NOMO-1 (cell line): ENCODE results near the gene TNS2.

Source experiments
- DNase-seq, 2 experiments: peaks; one replicate each; lab custom pipeline; 2025; ENCODE audit not compliant: unreplicated experiment in 2 of 2; lab: John Stamatoyannopoulos, UW

TNS2 gene

DNA sequence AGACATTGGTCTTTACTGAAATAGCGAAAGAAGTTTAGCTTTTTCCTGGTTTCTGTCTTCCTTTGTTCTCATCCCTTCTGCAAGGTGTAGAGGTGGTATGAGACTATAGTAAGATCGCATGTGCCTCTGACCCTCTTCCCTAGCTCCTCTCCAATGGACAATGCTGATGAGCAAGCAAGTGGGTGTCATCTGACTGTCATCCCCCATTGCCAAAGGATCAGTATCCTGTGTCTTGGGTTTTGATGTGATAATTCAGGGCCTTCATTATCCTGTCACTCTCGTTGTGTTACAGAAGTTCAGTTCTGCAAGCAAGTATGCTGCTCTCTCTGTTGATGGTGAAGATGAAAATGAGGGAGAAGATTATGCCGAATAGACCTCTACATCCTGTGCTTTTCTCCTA, 10.0 kb upstream of the TNS2 start:
- no peak for DNase-seq

- DNase-seq, result no peak
Observed at GRCh38 chr12:53042607-53043454, 7.0 kb upstream of the TNS2 start.

GRCh38 chr12:53044052-53044581, 5.7 kb upstream of the TNS2 start:
- no peak for DNase-seq

- no peak for DNase-seq
Observed at GRCh38 chr12:53044896-53045695, 4.8 kb upstream of the TNS2 start.

GRCh38 chr12:53045696-53046045, 4.2 kb upstream of the TNS2 start:
- no peak for DNase-seq

GRCh38 chr12:53046655-53047220, 3.1 kb upstream of the TNS2 start:
- DNase-seq, result peak; percentile 39 to 58

DNA sequence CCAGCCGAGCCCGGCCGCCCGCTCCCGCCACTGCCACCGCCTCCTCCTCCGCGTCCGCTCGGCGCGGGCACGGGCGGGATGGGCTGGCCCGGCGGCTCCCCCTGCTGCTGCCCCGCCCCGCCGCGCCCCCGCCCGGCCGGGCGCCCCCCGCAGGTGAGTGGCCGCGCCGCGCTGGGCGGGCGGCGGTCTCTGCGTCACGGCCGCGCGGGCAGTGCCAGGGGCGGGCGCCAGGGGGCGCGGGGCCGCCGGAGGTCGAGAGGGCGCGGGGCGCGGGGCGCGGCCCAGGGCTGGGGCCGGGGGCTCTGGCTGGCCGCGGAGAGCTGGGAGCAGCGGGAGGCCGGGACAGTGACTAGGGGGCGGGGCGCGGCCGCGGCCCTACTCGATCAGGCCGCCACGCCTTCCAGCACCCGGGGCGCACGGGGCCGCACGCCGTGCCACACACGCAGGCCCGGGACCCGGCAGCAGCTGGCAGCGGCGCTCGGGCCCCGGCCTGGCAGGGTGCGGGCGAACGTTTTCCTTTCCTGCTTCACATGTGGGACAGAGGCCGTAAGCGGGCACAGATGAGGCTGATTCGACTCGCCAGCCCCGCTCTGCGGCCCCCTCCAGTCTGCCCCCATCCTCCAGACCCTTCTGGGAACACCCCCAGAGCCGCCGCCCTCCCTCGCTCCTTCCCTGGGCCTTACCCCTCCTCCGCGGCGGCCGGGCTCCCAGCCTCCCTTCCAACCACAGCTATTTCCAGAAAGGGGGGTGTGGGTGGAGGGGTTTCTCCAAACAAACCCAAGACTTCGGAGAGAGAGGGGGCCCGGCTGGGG, 2.4 kb upstream of the TNS2 start:
- peak; percentile 39 to 58 for DNase-seq

GRCh38 chr12:53048033-53048779, 1.7 kb upstream of the TNS2 start:
- no peak for DNase-seq

- no peak for DNase-seq
Observed at GRCh38 chr12:53048780-53049401, 974 bp upstream of the TNS2 start.

DNA sequence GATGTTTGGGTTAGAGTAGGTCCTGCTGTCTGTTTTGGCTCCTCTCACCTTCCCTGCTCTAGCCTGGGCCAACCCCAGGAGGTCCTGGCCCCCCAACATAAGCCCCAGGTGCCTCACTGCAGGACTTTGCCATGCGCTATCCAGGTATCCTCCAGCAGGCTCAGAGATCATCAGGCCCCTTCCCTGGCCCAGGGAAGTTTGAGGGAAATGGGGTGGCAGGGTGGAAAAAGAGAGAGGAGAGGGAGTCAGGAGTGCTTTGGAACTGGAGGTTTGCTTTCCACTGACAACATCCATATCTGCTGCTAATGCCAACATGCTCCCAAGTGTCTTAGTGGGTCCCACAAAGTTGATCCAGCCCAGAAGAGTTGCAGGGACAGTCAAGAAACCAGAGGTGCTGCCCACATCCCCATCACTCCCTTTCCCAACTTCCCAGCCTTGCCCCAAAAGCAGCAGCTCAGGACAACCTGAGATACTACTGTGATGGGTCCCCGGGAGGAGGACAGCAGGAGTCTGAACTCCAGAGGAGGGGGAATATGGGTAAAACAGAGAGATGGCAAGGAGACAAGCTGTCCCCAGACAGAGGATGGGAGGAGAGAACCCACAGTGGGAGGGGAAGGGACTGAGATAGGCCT, 677 bp downstream of the TNS2 start:
- no peak for DNase-seq

DNA sequence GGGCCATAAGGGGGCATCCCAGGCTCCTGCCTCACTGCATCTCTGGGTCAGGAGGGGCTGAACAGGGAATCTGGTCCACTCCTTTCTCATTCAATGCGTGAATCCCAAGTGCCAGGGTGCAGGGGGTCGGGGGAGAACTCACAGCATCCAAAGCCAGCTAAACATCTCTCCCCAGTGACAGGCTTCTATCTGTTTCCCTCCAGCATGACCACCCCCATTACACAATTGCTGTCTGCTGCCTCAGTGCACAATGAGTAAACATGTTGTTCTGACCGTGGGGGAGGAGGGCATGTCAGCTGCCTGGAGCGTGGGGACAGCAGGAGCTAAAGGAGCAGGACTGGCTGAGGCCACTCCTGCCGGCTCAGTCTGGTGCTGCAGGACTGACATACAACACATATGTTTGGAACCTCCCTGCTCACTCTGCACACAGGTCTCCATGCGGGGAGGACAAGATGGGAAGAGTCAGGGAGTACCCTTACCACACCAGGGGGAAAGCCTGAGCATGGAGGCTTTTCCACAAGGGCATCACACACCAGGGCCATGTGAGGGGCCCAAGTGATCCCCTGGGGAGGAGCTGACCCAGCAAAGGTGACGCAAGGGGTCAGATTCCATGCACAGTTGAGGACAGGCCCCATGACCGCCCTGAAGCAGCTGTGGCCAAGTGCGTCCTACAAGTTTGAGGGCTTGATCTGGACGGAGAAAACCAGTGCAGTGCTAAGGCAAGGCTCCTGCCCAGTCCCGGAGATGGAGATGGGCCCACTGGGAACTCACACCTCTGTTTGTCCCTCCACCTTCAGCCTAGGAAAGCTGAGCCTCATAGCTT, 1.4 kb downstream of the TNS2 start:
- no peak for DNase-seq

- DNase-seq, result no peak
Observed at GRCh38 chr12:53051881-53052412, 2.1 kb downstream of the TNS2 start.

DNA sequence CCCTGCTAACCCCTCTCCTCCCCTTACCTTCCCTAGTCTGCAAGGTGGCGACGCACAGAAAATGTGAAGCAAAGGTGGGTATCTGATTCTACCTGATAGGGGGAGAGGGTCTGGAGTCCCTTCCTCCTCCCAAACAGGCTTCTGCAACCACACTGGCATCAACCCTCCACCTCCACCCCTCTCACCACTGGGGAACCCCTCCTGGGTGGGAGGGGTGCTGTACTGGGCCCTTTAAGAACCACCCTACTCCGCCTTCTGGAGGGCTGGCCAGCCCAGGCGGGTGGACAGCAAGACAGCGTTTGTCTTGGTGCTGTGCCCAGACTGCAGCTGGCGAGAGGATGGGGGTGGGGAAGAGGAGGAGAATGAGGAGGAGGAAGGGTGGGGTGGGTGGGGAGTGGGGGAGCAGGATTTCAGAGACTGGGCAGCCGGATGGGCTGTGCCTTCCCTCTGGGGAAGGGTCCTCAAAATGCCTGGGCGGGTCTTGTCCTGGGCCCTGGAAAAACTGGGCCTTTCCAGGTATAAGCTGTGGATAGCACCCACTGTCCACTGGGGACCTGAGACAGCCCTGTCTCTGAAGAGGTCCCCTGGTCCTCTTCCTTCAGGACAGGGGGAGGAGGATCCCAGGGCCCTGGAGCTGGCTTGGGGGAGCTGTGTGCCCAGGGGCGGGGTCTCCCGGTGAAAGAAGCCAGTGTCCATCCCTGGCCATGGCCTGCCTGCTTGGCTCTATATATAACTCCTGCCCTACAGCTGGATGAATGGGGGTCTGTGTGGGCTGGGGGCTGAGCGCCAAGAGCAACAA, 2.8 kb downstream of the TNS2 start:
- DNase-seq, result no peak

- no peak for DNase-seq
Observed at GRCh38 chr12:53053218-53054111, 3.6 kb downstream of the TNS2 start.

GRCh38 chr12:53054112-53054878, 4.4 kb downstream of the TNS2 start:
- DNase-seq, result peak; percentile 88 to 90
